ENCODE results near the gene FN3K.
"Not testable (repeated sequence)": the region's sequence is repeated elsewhere in the genome, so short reads cannot be mapped to it uniquely, and the experiment has no call there.

Gene FN3K

DNA sequence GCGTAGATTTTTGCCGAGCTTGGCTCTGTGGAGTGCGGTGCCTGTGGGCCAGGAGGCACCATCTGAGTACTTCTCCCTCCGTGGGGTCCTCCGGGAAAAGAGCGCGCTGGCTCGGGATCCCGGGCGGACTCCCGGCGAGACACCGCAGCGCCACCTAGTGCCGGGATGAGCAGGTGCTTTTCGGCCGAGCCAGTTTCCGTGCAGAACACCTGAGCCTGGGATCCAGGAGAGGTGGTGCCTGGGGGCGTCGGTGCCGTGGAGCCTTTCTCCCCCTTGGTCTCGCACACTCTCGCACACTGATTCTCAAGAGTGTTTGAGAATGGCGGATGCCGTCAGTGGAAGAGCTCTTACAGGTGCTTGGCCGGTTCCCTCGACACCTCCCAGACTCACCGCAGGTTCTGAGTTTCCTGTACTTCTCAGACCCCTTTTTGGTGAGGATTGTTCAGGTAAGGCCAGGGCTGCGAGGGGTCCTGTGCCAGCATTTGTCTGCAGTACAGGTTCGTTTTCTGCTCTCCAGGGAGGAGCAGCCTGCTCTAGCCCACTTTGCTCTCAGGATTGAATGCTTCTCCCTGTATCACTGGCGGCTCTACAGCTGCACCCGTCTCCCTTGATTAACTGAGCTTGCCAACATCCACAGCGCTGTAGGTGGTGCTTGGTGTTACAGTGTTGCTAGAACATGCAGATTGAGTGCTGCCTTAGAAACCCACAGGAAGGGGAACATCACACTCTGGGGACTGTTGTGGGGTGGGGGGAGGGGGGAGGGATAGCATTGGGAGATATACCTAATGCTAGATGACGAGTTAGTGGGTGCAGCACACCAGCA lies 39.8 kb downstream of the FN3K start:
- DNase-seq (ENCODE audit: low spot score), result peak; percentile 37

DNA sequence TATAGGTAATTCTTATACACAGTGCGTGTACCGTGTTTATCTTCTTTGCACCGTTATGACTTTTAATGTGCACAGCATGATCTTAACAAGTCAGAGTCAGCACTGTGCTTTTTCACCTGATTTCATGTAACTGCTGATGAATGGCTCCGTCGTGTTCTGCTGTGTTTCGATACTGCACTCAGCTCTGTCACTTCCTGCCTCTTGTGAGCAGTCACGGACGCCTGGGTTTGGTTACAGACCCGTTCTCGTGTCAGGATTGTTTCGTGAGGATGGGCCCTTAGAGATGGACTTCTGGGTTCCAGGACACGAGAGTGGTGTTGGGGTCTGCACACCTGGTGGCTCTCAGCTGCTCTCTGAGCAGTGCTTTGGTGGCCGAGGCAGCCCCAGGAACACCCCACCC lies 41.0 kb downstream of the FN3K start:
- DNase-seq (ENCODE audit: low spot score), result no peak

DNA sequence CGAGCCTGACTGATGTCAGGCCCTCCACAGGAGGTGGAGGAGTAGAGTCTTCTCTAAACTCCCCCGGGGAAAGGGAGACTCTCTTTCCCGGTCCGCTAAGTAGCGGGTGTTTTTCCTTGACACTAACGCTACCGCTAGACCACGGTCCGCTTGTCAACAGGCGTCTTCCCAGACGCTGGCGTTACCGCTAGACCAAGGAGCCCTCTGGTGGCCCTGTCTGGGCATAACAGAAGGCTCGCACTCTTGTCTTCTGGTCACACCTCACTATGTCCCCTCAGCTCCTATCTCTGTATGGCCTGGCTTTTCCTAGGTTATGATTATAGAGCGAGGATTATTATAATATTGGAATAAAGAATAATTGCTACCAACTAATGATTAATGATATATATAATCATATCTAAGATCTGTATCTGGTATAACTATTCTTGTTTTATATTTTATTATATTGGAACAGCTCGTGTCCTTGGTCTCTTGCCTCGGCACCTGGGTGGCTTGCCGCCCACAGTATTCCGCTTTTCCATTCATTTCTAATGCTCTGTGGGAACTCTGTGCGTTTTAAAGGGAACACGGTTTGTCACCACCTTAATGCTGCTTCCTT lies 42.5 kb downstream of the FN3K start:
- DNase-seq (ENCODE audit: low spot score), result not testable (repeated sequence)

DNA sequence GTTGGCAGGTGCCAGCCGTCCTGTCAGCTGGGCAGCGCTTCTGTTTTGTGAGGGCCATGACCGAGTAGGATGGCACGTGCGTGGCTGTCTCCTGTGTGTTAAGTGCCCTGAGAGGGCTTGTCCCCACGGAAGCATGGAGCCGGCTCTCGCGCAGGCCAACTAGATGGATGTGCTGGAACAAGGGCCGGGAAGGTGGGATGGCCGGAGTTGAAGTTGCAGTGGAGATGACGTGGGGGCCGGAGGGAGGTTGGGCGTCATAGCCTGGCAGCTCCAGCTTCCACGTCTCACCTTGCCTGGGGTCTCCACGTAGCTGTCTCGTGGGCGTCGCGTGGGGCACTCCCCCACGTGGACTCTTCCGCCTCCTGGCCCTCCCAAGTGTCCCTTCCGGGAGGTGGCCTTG lies 44.1 kb downstream of the FN3K start:
- DNase-seq (ENCODE audit: low spot score), result no peak

DNA sequence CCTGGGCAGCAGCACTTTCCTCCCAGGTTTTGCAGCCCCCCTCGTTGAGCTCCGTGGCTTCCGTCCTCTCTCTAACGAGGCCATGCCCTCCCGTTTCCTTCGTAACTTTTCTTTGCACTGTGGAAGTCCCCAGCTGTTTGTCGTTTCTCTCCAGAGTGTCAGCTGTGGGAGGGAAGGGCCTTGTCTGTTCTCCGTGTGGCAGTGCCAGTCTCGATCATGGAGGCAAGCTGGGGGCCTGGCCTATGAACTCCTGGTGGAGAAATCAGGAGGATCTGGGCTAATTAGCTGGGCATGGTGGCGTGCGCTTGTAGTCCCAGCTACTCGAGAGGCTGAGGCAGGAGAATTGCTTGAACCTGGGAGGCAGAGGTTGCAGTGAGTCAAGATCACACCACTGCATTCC lies 44.8 kb downstream of the FN3K start:
- no peak for DNase-seq (ENCODE audit: low spot score)

DNA sequence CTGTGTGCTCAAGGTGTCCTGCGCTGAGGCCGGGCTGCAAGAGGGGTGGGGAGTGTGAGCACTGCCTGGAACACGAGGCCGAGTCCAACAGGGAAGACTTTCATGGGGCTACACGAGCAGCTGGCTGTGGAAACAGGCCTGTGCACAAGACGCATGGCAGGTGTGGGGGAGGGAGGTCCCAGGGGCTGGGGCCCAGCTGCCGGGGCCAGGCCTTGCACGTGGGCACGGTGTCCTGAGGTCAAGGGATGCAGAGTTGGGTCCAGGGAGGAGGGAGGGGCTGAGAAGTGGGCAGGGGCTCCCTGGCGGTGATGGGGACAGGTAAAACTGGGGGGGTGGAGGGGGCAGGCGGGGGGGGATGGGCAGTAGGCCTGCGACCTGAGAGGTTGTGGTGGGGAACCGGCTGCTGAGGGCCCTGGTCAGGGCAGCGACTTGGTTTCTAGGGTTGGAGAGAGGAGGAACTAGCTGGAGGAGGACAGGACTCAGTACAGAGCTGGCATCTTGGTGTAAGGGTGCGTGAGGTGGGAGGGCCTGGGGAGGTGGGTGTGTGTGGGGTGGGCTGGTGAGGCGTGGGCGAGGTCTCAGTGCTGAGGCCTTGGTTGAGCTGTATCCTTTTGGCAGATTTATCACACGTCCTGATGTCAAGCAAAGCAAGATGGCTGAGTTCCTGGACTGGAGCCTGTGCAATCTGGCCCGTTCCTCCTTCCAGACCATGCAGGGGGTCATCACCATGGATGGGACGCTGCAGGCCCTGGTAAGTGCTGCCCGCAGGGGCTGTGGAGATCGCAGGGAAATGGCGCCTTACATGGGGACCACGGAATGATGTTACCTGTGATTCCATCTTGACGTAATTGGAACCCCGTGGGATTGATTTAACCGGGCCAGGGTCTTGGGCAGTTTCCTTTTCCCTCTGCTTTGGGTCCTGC lies 45.8 kb downstream of the FN3K start:
- DNase-seq (ENCODE audit: low spot score), result no peak

DNA sequence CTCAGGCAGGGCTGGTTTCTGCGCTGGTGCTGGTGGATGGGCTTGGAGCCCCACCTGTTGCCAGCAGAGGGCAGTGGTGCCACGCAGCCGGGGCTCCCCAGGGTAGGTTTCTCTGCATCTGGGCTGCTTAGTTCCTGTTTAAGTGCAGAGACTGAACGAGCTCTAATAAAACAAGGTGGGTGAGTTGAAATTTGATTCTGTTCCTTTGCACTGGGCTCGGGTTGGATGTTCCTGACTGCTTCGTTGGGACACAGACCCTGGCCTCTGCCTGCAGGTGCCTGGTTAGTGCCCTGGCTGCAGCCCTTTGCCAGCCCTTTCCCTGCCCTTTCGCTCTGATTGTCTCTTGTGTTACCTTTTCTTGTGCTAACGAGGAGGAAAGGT lies 46.5 kb downstream of the FN3K start:
- peak; percentile 51 for DNase-seq (ENCODE audit: low spot score)

DNA sequence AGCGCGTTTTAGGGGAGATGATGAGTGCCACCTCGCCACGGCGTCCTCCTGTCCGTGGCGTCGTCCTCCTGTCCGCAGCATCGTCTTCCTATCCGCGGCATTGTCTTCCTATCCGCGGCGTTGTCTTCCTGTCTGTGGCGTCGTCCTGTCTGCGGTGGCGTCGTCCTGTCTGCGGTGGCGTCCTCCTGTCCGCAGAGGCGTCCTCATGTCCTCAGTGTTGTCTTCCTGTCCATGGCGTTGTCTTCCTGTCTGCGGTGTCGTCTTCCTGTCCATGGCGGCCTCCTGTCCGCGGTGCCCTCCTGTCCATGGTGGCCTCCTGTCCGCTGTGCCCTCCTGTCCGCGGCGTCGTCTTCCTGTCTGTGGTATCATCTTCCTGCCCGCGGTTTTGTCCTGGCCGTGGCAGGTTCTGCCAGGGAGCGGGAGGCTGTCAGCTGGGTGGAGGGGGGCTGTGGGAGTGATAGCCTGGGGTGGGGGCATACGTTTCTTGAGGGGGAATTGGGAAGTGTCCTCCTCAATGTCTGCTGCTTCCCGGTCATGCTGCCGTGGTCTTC lies 47.3 kb downstream of the FN3K start:
- no peak for DNase-seq (ENCODE audit: low spot score)

DNA sequence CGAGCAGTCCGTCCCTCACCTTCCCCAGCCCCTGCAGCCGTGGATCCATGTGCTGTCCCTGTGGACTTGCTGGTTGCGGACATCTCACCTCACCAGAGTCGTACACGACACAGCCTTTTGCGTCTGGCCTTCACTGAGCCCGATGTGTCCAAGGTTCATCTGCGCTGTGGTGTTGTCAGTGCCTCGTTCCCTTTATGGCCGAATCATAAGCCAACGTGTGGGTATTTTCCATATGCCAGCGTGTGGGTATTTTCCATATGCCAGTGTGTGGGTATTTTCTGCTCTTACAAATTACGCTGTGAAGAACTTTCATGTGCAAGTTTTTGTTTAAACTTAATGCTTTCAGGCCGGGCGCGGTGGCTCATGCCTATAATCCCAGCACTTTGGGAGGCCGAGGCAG lies 48.1 kb downstream of the FN3K start:
- no peak for DNase-seq (ENCODE audit: low spot score)

DNA sequence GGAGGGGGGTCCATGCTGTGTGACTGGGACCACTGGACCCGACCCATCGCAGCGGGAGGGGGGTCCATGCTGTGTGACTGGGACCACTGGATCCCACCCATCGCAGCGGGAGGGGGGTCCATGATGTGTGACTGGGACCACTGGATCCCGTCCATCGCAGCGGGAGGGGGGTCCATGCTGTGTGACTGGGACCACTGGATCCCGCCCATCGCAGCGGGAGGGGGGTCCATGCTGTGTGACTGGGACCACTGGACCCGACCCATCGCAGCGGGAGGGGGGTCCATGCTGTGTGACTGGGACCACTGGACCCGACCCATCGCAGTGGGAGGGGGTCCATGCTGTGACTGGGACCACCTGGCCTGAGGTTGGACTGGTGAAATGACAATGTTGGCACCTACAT lies 50.2 kb downstream of the FN3K start:
- not testable (repeated sequence) for DNase-seq (ENCODE audit: low spot score)

DNA sequence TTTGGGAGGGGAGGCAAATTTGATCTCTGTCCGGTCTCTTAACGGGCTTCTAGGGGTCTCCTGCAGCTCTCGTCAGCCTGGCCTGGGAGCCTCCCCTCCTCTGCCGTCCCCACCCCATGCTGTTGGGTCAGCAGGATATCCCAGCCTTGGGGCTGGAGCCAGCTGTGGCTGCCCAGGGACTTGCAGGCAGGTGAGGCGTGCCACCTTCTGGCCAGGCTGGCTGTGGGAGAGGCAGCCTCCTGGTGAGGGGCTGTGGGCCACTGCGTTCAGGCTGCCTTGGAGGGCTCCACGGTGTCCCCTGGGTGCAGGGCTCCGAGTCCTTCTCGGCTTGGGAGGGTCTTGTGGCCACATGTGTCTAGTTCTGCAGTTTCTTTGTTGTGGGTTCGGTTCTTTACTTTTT lies 51.0 kb downstream of the FN3K start:
- DNase-seq (ENCODE audit: low spot score), result no peak

DNA sequence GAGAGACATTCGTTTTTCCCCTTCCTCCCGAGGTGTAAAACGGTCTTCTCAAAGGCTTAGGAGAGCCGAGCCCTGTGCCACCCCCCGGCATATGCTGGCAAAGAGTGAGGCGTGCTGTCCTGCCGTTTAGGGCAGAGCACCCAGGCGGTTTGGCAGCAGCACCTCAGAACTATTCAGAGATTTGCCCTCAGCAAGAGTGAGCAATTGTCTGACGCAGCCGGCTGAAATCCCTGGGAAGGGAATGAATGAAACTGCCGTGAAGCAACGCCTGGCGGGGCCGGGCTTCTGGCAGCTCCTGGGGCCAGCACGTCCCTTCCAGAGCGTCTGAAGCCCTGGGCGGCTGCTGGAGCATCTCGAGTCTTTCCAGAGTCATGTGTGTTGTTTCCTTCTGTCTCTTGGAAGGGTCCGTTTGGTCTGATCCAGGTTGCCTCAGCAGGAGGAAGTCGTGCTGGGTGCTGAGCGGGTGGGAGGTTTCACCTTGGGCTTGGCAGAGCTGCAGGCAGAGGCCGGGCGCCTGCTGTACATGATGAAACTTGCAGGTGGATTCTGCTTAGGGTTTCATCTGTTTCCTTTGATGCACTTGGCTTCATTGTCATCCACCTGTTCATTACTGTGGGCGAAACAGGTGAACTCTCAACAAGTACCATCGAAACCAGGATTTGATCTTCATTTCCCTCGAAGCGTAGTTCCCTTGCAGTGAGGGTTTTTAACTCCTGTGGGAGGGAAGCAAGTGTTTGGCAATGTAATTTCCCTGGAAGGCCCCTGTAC lies 51.9 kb downstream of the FN3K start:
- no peak for DNase-seq (ENCODE audit: low spot score)

DNA sequence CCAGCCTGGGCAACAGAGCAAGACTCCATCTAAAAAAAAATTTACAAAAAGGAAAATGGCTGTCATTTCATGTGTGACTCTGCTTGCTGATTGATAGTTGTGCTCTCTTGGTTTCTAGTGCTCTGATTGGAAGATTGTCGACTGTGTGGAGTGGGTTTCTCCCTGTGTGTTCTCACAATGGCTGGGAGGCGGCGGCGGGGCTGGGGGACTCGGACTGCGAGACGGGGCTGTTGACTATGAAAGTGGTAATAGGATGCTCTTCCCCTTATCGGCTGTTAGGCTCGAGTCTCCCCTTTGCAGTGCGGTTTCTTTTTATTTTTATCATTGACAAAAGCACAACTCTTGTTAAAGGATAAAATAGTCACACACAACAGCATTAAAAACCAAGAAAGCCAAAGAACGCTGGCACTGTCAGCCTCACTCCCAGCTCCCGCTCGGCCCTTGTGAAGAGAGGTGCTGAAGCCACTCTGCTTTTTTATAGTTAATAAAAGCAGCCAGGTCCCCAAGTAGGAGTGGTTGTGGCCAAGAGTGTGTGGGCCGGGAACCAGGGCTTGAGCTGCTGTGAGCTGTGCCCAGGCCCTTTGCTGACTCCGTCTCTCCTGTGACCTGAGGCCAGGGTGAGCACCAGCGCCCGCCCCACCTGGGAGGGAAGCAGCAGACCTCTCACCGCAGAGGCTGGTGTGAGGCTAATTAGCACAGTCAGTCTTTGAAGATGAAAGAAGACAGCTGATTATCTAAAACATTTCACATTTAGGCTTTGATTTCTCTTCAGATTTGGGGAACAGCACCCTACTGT lies 53.0 kb downstream of the FN3K start:
- no peak for DNase-seq (ENCODE audit: low spot score)

DNA sequence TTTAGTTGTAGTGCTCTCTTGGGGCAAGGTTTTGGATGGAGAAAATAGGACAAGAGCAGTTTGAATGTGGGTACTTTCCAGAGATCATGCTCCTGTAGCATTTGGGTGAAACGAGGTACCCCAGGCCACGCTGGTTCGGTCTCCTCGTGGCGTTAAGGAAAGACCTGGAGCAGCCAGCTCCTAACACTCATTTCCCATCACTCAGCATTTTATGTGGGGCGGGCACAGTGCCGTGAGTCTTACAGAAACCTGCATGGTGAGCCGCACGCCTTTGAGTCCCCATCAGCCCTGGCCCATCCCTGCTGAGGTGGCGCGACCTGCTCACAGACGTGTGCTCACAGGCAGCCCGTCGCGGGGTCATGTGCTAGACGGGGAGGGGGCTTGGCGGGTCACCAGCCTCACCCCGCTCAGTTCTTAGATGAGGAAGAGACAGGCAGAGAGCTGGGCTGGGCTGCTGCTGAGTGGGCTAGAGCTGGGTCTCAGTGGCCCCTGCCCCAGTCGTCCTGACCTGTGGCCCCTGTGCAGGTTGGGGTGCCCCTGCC lies 53.7 kb downstream of the FN3K start:
- no peak for DNase-seq (ENCODE audit: low spot score)

DNA sequence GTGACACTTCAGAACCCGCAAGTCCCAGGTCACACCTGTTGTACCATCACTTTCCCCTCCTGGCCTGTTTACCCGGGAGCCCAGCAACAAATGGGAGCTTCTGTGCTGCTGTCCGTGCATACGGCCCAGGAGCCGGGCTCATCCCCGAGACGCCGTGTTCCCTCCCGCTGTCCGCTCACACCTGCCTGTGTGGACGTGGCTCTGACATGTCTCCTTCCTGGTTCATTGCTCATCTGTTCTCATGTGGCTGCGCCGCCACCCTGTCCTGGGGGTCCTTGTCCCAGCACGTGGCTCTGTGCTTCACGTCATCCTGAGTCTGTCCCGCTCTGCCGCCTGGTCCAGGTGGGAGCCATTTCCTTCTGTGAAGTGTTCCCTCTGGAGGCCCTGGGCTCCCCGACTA lies 54.4 kb downstream of the FN3K start:
- DNase-seq (ENCODE audit: low spot score), result no peak

DNA sequence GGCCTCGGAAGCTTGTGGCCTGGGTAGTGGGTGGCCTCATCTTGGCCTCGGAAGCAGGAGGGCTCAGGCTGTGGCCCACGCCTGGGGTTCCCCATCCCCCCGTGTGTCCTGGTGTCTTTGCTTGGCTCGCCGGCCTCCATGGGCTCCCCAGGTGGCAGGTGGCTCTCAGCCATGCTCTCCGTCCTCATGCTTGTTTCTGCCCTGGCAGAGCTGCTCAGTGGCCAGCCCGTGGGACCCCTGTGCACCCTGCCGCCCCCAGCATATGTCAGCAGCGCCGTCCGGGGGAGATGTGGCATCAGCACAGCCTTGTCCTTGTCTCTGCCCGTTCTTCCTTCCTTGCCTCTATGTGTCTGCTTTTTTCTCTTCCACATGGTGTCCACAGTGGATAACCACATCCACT lies 55.0 kb downstream of the FN3K start:
- no peak for DNase-seq (ENCODE audit: low spot score)

DNA sequence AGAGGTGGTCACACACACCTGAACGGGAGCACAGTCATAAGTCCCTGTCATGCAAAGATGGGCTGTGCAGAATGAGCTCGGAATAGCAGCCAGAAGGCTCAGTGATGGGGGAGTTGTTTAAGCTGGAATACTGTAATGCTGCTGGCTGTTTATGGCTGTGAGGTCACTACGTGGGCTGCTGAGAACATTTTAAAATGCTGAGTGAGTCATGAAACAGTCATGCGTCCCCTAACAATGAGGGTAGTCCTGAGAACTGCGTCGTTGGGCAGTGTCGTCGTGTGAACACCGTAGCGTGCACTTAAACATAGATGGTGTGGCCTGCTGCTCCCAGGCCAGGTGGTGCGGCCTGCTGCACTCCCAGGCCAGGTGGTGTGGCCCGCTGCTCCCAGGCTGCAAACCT lies 56.1 kb downstream of the FN3K start:
- DNase-seq (ENCODE audit: low spot score), result no peak

DNA sequence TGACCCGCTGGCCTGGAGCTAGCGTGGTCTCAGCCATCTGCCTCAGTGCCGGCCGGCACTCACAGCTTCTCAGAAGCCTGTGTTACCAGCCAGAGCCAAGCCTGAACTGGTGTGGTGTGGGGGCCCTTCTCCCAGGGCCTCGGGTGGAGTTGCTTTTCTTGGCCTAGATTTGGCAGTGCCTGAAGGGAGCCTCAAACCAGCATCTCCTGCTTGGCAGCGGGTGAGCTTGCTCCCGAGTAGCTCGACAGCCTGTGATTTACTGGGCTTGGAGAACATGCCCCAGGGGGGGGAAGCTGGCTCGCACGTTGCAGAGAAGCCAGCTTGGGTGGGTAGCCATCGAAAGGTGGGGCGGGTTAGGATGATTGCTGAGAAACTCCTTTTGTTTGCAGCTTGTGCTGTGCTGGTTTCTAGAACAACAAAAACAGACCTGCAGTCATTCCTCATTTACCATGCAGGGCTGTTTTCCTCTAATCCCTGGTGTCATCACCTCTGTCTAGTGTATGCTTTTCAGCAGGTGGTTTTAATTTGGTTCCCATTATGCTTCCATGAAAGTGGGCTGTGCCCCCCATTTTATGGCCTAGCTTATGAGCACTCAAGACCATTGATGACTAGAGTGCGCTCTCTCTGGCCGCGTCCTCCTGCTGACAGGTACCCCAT lies 58.7 kb downstream of the FN3K start:
- DNase-seq (ENCODE audit: low spot score), result no peak

DNA sequence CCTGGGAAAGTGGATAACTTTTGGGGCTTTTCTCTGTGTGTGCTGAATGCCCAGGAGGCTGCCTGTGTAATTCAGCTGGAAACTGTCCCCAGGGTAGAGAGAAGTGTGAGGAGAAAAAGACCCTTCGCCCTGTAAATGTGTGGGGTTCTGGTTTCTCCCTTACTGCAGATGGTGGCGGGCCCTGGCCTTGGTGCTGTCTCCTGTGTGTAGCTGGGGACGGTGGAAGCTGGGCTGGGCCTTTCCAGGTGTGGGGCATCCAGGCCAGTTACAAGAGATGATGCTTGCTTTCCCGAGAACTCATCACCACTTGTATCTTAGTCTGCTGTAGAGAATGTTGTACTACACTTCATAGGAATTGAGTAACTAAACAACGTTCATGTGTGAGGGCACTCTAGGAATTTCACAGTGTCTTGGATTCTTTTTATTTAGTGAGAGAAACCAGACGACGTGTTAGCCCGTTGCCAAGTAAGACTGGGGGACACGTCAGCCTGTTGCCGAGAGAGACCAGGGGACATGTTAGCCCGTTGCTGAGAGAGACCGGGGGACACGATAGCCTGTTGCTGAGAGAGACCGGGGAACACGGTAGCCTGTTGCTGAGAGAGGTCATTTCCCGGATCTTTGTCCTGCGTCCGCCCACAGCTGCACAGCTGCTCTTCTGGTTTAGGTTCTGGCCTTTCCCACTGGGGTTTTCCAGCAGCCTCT lies 59.5 kb downstream of the FN3K start:
- DNase-seq (ENCODE audit: low spot score), result no peak

DNA sequence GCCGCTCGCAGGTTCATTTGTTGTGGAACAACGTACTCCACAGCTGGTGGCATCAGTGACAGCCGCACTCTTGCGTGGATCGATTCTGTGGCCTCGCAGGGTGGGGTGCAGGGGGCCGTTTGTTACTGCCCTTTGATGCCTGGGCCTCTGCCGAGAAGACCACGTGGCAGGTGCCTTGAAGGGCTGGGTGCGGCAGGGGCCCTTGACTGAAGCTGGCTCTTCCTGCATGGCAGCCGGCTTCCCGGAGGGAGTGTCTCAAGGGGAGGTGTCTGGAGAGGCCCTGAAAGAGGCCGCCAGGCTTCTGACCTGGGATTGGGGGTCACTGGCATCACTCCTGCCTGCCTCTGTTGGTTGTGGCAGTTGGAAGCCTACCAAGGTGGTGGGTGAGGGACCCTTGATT lies 60.2 kb downstream of the FN3K start:
- no peak for DNase-seq (ENCODE audit: low spot score)
